Bronchial epithelial cell (primary cell): ENCODE data around the gene TMEM184B. TPM values are rescaled to one million over a fixed set of nuclear protein-coding genes. Genes with fewer than 3 reads are reported as not detected.

Source experiments
- DNase-seq: peaks from one replicate; pipeline ENCODE4 v3.0.0-alpha.2; 2010; ENCODE audit warnings: low read depth
- FAIRE-seq: peaks from 2 replicates; lab custom pipeline; 2011; peaks lifted over from hg19 to GRCh38; lab: Jason Lieb, UNC
- H3K27me3 ChIP-seq: 2 replicates; pipeline ENCODE4 v1.5.1; 2011; ENCODE audit warnings: low read length; ENCODE audit not compliant: control insufficient read depth, insufficient read depth
- H3K36me3 ChIP-seq: 2 replicates; pipeline ENCODE4 v1.5.1; 2011; ENCODE audit warnings: low read length; ENCODE audit not compliant: control insufficient read depth, insufficient read depth
- H3K4me3 ChIP-seq: 2 replicates; pipeline ENCODE4 v1.5.1; 2011; ENCODE audit warnings: mild to moderate bottlenecking, low read depth, low read length, control low read depth
- total RNA-seq: library from RNA; depleted of rRNA; stranded (reverse); fragments of >200 nt; gene quantifications from 2 replicates; pipeline ENCODE4 v1.2.1, GENCODE V29; 2014
- TF ChIP-seq, protein P1 (sequence below): IDR thresholded peaks from 2 replicates; pipeline ENCODE4 v1.5.1; 2011; ENCODE audit warnings: mild to moderate bottlenecking, moderate library complexity, low read length, control low read depth, inconsistent platforms; ENCODE audit not compliant: insufficient read depth, severe bottlenecking

The TMEM184B gene
- total RNA-seq, 1 donor from 2014 or later = 7.1 TPM

DNA sequence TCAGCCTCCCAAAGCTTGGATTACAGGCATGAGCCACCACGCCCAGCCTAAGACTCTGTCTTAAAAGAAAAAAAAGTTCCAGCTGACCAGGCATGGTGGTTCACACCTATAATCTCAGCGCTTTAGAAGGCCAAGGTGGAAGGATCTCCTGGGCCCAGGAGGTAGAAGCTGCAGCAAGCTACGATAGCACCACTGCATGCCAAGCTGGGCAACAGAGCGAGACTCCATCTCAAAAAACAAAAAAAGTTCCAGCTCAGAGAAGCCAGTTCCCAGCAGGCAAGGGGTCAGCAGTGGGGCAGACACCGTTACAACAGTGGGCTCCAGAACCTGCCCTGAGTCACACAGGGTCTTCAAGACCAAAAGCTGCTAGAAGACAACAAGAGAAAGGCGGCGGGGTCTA, 3.3 kb downstream of the TMEM184B start:
- Histone ChIP-seq H3K36me3 (peaks cover 7% of the 10 kb centered on the region), H3K27me3 (no peaks in the 10 kb centered on the region)
- FAIRE-seq = no peak

DNA sequence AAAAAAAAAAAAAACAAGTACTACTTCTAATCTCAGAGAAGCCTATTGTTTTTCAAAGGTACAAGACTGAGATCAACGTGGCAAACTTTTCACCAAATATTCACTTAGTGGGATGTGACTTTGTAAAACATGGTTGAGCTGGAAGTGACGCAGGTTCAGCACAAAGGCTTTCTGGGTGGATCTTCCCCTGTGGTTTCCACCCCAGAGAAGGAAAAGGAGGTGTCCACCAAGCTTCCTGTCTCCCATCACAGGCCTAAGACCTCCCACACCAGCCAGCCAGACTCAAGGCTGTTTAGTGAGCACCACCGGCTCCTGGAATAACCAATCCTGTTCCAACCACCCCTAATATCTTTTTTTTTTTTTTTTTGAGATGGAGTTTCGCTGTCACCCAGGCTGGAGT, 5.7 kb downstream of the TMEM184B start:
- DNase-seq (no peak), FAIRE-seq (no peak)
- TF ChIP-seq, protein P1, sequence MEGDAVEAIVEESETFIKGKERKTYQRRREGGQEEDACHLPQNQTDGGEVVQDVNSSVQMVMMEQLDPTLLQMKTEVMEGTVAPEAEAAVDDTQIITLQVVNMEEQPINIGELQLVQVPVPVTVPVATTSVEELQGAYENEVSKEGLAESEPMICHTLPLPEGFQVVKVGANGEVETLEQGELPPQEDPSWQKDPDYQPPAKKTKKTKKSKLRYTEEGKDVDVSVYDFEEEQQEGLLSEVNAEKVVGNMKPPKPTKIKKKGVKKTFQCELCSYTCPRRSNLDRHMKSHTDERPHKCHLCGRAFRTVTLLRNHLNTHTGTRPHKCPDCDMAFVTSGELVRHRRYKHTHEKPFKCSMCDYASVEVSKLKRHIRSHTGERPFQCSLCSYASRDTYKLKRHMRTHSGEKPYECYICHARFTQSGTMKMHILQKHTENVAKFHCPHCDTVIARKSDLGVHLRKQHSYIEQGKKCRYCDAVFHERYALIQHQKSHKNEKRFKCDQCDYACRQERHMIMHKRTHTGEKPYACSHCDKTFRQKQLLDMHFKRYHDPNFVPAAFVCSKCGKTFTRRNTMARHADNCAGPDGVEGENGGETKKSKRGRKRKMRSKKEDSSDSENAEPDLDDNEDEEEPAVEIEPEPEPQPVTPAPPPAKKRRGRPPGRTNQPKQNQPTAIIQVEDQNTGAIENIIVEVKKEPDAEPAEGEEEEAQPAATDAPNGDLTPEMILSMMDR = no peak
- H3K36me3 ChIP-seq = peaks cover 16% of the 10 kb centered on the region
- H3K27me3 ChIP-seq = no peaks in the 10 kb centered on the region
- H3K4me3 ChIP-seq = no peak overlapping the region

More for the DNA sequence above, 3.3 kb downstream of the TMEM184B start:
- TF ChIP-seq, protein P1 = no peak
- no peak for DNase-seq
- H3K4me3 ChIP-seq = no peak overlapping the region

DNA sequence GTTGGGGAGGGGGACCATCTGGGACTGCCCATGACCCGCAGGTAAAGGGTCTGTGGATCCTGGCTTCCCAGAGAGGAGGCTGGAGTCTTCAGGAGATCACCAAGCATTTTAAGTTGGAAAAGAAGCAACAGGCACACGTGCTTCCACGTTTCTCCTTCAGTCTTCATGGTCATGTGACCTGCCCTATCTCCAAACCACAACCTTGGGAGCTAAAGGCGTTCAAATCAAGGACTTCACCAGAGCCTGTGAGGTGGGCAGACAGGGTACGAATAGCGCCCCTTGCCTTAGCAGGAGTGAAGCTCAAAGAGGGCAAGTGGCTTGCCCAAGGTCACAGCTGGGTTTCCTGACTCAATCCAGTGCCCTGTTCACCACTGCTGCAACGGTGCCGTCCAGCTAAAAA, 6.7 kb downstream of the TMEM184B start:
- TF ChIP-seq, protein P1 = no peak
- no peak overlapping the region for H3K4me3 ChIP-seq
- peaks cover 15% of the 10 kb centered on the region for H3K36me3 ChIP-seq
- DNase-seq = no peak
- FAIRE-seq = no peak
- H3K27me3 ChIP-seq = no peaks in the 10 kb centered on the region

DNA sequence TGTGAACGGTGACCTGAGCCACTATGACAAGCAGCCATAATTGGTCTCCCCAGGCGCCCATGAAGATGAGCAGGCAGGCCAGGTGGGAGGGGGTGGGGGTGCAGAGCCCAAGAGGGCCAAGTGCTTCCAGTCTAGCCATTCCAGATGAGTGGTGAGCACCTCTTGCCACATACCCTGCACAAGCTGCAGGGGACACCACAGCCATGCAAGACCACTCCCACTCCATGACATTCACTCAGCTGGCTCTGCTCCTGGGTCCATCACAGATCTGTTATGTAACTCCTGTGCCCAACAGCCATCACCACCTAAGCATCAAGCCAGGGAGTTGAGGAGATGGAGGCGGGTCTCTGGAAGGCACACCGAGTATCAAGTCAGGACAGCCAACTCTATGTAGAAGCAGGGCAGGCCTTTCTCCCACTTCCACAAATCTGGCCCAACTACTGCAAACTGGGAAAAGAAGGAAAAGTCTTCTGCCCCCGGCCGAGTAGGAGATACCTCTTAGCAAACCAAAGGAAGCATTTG, 8.4 kb downstream of the TMEM184B start:
- no peak for DNase-seq
- peaks cover 12% of the 10 kb centered on the region for H3K36me3 ChIP-seq
- H3K4me3 ChIP-seq = no peak overlapping the region

DNA sequence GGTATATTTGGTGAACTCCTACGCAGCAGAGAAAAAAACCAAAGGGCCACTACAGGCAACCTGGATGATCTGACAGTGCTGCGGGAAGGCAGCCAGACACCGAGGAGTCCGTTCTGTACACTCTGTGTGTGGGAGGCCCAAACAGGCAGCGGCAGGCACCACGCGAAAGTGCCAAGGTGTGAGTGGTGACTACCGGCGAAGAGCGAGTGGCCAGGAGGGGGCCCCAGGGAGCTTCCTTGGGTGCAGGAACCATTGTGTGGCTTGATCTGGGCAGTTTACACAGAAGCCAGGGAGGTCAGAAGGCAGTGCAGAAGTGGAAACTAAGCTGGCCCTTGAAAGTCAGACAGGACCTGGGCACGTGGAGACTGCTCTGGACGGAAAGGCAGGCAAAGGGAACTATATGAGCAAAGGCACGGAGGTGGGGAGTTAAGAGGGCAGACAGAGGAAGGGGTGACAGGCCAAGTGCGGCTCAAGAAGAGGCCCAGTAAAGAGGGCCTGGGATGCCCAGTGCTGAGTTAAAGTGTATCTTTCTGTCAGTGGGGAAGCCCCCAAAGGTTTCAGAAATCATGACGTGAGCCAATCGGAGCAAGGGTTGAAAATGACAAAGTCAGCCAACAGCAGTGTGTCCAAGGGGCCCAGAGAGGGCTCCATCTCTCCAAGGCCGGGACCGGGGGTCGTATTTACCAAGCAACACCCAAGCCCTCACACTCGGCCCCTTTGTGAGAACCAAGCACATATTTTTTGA, 10.6 kb downstream of the TMEM184B start:
- TF ChIP-seq, protein P1 = peak; percentile 85
- Histone ChIP-seq H3K4me3 (no peak overlapping the region), H3K27me3 (no peaks in the 10 kb centered on the region), H3K36me3 (peaks cover 12% of the 10 kb centered on the region)
- DNase-seq = peak; percentile 70
- FAIRE-seq = no peak

More for the DNA sequence above, 8.4 kb downstream of the TMEM184B start:
- TF ChIP-seq, protein P1 = no peak
- FAIRE-seq = no peak
- no peaks in the 10 kb centered on the region for H3K27me3 ChIP-seq
